Uterus (tissue), 4 donors: ENCODE data around the gene GABRA5. TPM values are rescaled to one million over a fixed set of nuclear protein-coding genes. Genes with fewer than 3 reads are reported as not detected.

Experiments
- DNase-seq, 2 donors: peaks; one replicate each; pipeline ENCODE4 v3.0.0-alpha.2; 2019 to 2020
- H3K27ac ChIP-seq, 2 donors: fragments of 200-600 bp; sonication (generic); 1 replicate in 1 of 2; 2 replicates in 1 of 2; pipeline ENCODE4 v1.5.1; 2016 to 2018
- H3K27me3 ChIP-seq, 2 donors: fragments of 200-600 bp; sonication (generic); one replicate each; pipeline ENCODE4 v1.5.1; 2018 to 2019; ENCODE audit warnings: control low read depth in 1 of 2
- H3K36me3 ChIP-seq, 2 donors: fragments of 200-600 bp; sonication (generic); one replicate each; pipeline ENCODE4 v1.5.1; 2019; ENCODE audit warnings: control low read depth in 1 of 2
- H3K4me1 ChIP-seq, 2 donors: fragments of 200-600 bp; sonication (generic); one replicate each; pipeline ENCODE4 v1.5.1; 2018 to 2019; ENCODE audit warnings: control low read depth in 1 of 2
- H3K4me3 ChIP-seq, 2 donors: fragments of 200-600 bp; sonication (generic); 1 replicate in 1 of 2; 2 replicates in 1 of 2; pipeline ENCODE4 v1.5.1; 2018 to 2019; ENCODE audit warnings: mild to moderate bottlenecking in 1 of 2
- H3K9me3 ChIP-seq, 2 donors: fragments of 200-600 bp; sonication (generic); one replicate each; pipeline ENCODE4 v1.5.1; 2019; ENCODE audit warnings: control low read depth in 1 of 2
- CTCF ChIP-seq, 4 experiments: fragments of 200-600 bp in 2 of 4; fragments of 450-650 bp in 2 of 4; sonication (generic) in 2 of 4; IDR thresholded peaks; one replicate each; pipeline ENCODE4 v1.5.1; 2016 to 2019; ENCODE audit warnings: antibody characterized with exemption in 4 of 4, mild to moderate bottlenecking in 2 of 4, moderate library complexity in 1 of 4
- POLR2A ChIP-seq, 2 donors: fragments of 450-650 bp; IDR thresholded peaks; one replicate each; pipeline ENCODE4 v1.6.1; 2016; ENCODE audit warnings: antibody characterized with exemption in 2 of 2, mild to moderate bottlenecking in 1 of 2, moderate library complexity in 1 of 2
- intact Hi-C: fragments of 100-400 bp; cut with DNase I; formaldehyde crosslinking; loops from one replicate; pipeline ENCODE4 v1.15.1; 2023; ENCODE audit warnings: low total_unique reads
- total RNA-seq, 4 donors: library from RNA; depleted of rRNA in 3 of 4; stranded (reverse); fragments of >200 nt in 3 of 4; gene quantifications; one replicate each; pipeline versions ENCODE4 v1.1.0 to v1.2.4, GENCODE V29; 2014 to 2023
- donor health status: DM: yes; HTN: yes; CAD: no.

Gene GABRA5
- total RNA-seq, 4 donors from 2014 or later: not detected

GRCh38 chr15:26921433-26921832 lies 54.6 kb downstream of the GABRA5 start:
- DNase-seq: no peak
- H3K27ac ChIP-seq: no peak overlapping the region
- H3K4me1 ChIP-seq: no peaks in the 10 kb centered on the region
- peaks cover 0 to 3% of the 10 kb centered on the region in 2 donors for H3K36me3 ChIP-seq
- no peaks in the 10 kb centered on the region for H3K27me3 ChIP-seq
- H3K9me3 ChIP-seq: no peaks in the 10 kb centered on the region
- no peak for TF ChIP-seq CTCF (IDR thresholded peaks at IDR 0.05)
- TF ChIP-seq POLR2A (IDR thresholded peaks at IDR 0.05): no peak
- intact Hi-C loops: no loop called here
- no peak overlapping the region for H3K4me3 ChIP-seq

GRCh38 chr15:26926081-26926480 lies 59.2 kb downstream of the GABRA5 start:
- Histone ChIP-seq H3K27me3 (no peaks in the 10 kb centered on the region), H3K4me1 (no peaks in the 10 kb centered on the region), H3K27ac (no peak overlapping the region), H3K4me3 (no peak overlapping the region), H3K36me3 (no peaks in the 10 kb centered on the region), H3K9me3 (no peaks in the 10 kb centered on the region)
- DNase-seq: no peak
- intact Hi-C loops: no loop called here
- TF ChIP-seq POLR2A (IDR thresholded peaks at IDR 0.05) (no peak), CTCF (IDR thresholded peaks at IDR 0.05) (no peak)

GRCh38 chr15:26928051-26928450 lies 61.2 kb downstream of the GABRA5 start:
- DNase-seq: no peak
- TF ChIP-seq CTCF (IDR thresholded peaks at IDR 0.05) (no peak), POLR2A (IDR thresholded peaks at IDR 0.05) (no peak)
- no peaks in the 10 kb centered on the region for H3K27me3 ChIP-seq
- H3K36me3 ChIP-seq: no peaks in the 10 kb centered on the region
- intact Hi-C loops: no loop called here
- H3K27ac ChIP-seq: no peak overlapping the region
- H3K4me3 ChIP-seq: no peak overlapping the region
- H3K9me3 ChIP-seq: no peaks in the 10 kb centered on the region
- no peaks in the 10 kb centered on the region for H3K4me1 ChIP-seq

- DNase-seq: no peak
- Histone ChIP-seq H3K27me3 (no peaks in the 10 kb centered on the region), H3K36me3 (no peaks in the 10 kb centered on the region), H3K27ac (no peak overlapping the region), H3K4me3 (no peak overlapping the region), H3K9me3 (no peaks in the 10 kb centered on the region), H3K4me1 (no peaks in the 10 kb centered on the region)
- TF ChIP-seq CTCF (IDR thresholded peaks at IDR 0.05) (no peak), POLR2A (IDR thresholded peaks at IDR 0.05) (no peak)
- intact Hi-C loops: no loop called here
These were observed 62.7 kb downstream of the GABRA5 start for GRCh38 chr15:26929588-26929987.

GRCh38 chr15:26934848-26935247 lies 68.0 kb downstream of the GABRA5 start:
- TF ChIP-seq POLR2A (IDR thresholded peaks at IDR 0.05) (no peak), CTCF (IDR thresholded peaks at IDR 0.05) (no peak)
- H3K4me3 ChIP-seq: no peak overlapping the region
- intact Hi-C loops: no loop called here
- no peaks in the 10 kb centered on the region for H3K4me1 ChIP-seq
- no peaks in the 10 kb centered on the region for H3K27me3 ChIP-seq
- no peak overlapping the region for H3K27ac ChIP-seq
- H3K36me3 ChIP-seq: no peaks in the 10 kb centered on the region
- DNase-seq: no peak
- no peaks in the 10 kb centered on the region for H3K9me3 ChIP-seq
